Left forelimb (tissue), 1 donor: ENCODE data around the gene PSMB10.

ENCODE experiments used
- DNase-seq: peaks from one replicate; pipeline ENCODE4 v3.0.0-alpha.2; 2018; ENCODE audit warnings: low spot score

The PSMB10 gene

GRCh38 chr16:67892375-67892774, 44.3 kb downstream of the PSMB10 start:
- DNase-seq: no peak

- no peak for DNase-seq
Observed at GRCh38 chr16:67888331-67888730, 48.3 kb downstream of the PSMB10 start.

GRCh38 chr16:67886387-67886786, 50.3 kb downstream of the PSMB10 start:
- no peak for DNase-seq

GRCh38 chr16:67885976-67886375, 50.7 kb downstream of the PSMB10 start:
- DNase-seq: no peak

GRCh38 chr16:67885545-67885944, 51.1 kb downstream of the PSMB10 start:
- no peak for DNase-seq

- peak; percentile 91 for DNase-seq
Observed at GRCh38 chr16:67884684-67885083, 52.0 kb downstream of the PSMB10 start, which contains the start of gene NRN1L. NRN1L (plus strand) TSS chr16:67884885; CDS start chr16:67884904, 19 bp downstream.
